Ovary (tissue), 9 donors: ENCODE measurements around the gene MYO5B. TPM values are rescaled to one million over a fixed set of nuclear protein-coding genes. Genes with fewer than 3 reads are reported as not detected.
"Not testable (repeated sequence)": the region's sequence is repeated elsewhere in the genome, so short reads cannot be mapped to it uniquely, and the experiment has no call there.

Experiments used
- DNase-seq, 5 donors: peaks; one replicate each; pipeline ENCODE4 v3.0.0-alpha.2; 2019 to 2020
- H3K27ac ChIP-seq, 2 donors: fragments of 200-600 bp; one replicate each; pipeline versions ENCODE4 v1.5.1 to v1.8.0; 2019 to 2022
- H3K27me3 ChIP-seq: fragments of 200-600 bp; one replicate; pipeline ENCODE4 v1.8.0; 2022
- H3K36me3 ChIP-seq: fragments of 200-600 bp; sonication (generic); one replicate; pipeline ENCODE4 v1.5.1; 2019
- H3K4me1 ChIP-seq: one replicate; pipeline ENCODE4 v1.8.1; 2013; ENCODE audit warnings: mild to moderate bottlenecking, moderate library complexity; ENCODE audit not compliant: insufficient read depth
- H3K4me3 ChIP-seq: fragments of 200-600 bp; sonication (generic); one replicate; pipeline ENCODE4 v1.5.1; 2017
- H3K9me3 ChIP-seq, 2 donors: fragments of 200-600 bp in 1 of 2; sonication (generic) in 1 of 2; one replicate each; pipeline versions ENCODE4 v1.5.1 to v1.8.1; 2013 to 2019; ENCODE audit warnings: mild to moderate bottlenecking in 1 of 2, moderate library complexity in 1 of 2
- CTCF ChIP-seq, 3 donors: fragments of 450-650 bp in 2 of 3; fragments of 200-600 bp in 1 of 3; IDR thresholded peaks; one replicate each; pipeline versions ENCODE4 v1.5.1 to v1.8.0; 2016 to 2022; ENCODE audit warnings: antibody characterized with exemption in 3 of 3, mild to moderate bottlenecking in 1 of 3
- EP300 ChIP-seq: sonication (generic); formaldehyde crosslinking; IDR thresholded peaks from one replicate; pipeline ENCODE4 v1.6.1; 2017; ENCODE audit warnings: antibody characterized with exemption
- POLR2A ChIP-seq: fragments of 450-650 bp; IDR thresholded peaks from one replicate; pipeline ENCODE4 v1.6.1; 2017; ENCODE audit warnings: antibody characterized with exemption, mild to moderate bottlenecking, moderate library complexity
- WGBS, 3 donors: extraction: QIAGEN DNeasy Blood & Tissue Kit in 1 of 3; methylation state at CpG; one replicate each; pipeline versions ENCODE4 v1.1.5 to v1.1.7; 2013 to 2017; 5-methylcytosine and 5-hydroxymethylcytosine counted together
- intact Hi-C, 4 donors: fragments of 100-400 bp; cut with DNase I; formaldehyde crosslinking; loops; one replicate each; pipeline versions ENCODE4 v1.11.0 to v1.15.1; 2022 to 2023
- polyA plus RNA-seq, 2 donors: library from polyadenylated mRNA; stranded (reverse); fragments of 200-250 nt in 1 of 2; fragments of 350-450 nt in 1 of 2; fragmentation: Illumina TruSeq in 1 of 2; extraction: RNeasy Lipid Tissue Mini Kit (QIAGEN cat#74804) in 1 of 2; gene quantifications; one replicate each; pipeline ENCODE4 v1.2.3, GENCODE V29; 2013 to 2014
- total RNA-seq, 7 donors: library from RNA; depleted of rRNA in 2 of 7; stranded (reverse); fragments of >200 nt in 2 of 7; fragmentation: NEBNext Ultra II Directional in 3 of 7; extraction: Animal tissue kit (Norgen Biotek cat#: 25700) in 3 of 7; gene quantifications; one replicate each; pipeline versions ENCODE4 v1.1.0 to v1.2.4, GENCODE V29; 2016 to 2023
- donor health status: DM: no; HTN: no; CAD: no; lungs with moderate emphysema.
- donor health status: DM: no; HTN: no; CAD: no.
- donor health status: Bipolar disorder and iron deficiency.
- donor health status: DM: yes; HTN: yes; CAD: no.
- donor health status: DM: no; HTN: no; CAD: no.
- donor health status: DM: yes; HTN: yes; CAD: no.

The MYO5B gene
- total and polyA plus RNA-seq, 9 donors, result 0.25 to 25.5 (median 1.5) TPM

- H3K4me1 ChIP-seq, result no peaks in the 10 kb centered on the region
- H3K36me3 ChIP-seq, result no peaks in the 10 kb centered on the region
- no peak overlapping the region for H3K27ac ChIP-seq
- no peak for TF ChIP-seq EP300
- no peak overlapping the region for H3K4me3 ChIP-seq
- WGBS, 3 donors, result 67 to 74% (median 71%) methylated on average over 4 of the region's 4 CpGs
- DNase-seq, result no peak
- intact Hi-C loops, result no loop called here
- H3K9me3 ChIP-seq, result no peaks in the 10 kb centered on the region
- H3K27me3 ChIP-seq, result no peaks in the 10 kb centered on the region
Observed at GRCh38 chr18:50231621-50232020, 36.7 kb upstream of the MYO5B start.

GRCh38 chr18:50220249-50220648 is 25.3 kb upstream of the MYO5B start:
- H3K9me3 ChIP-seq, H3K36me3 ChIP-seq, H3K27ac ChIP-seq, H3K4me1 ChIP-seq, H3K27me3 ChIP-seq, H3K4me3 ChIP-seq, intact Hi-C loops, DNase-seq: not testable (repeated sequence)
- WGBS, 3 donors, result 71 to 92% (median 72%) methylated on average over 4 of the region's 4 CpGs

- Histone ChIP-seq H3K4me1 (no peaks in the 10 kb centered on the region), H3K36me3 (no peaks in the 10 kb centered on the region), H3K4me3 (no peak overlapping the region), H3K27ac (no peak overlapping the region), H3K9me3 (no peaks in the 10 kb centered on the region), H3K27me3 (no peaks in the 10 kb centered on the region)
- WGBS, 3 donors, result 51 to 62% (median 60%) methylated on average over 7 of the region's 7 CpGs
- TF ChIP-seq POLR2A, result no peak
- TF ChIP-seq CTCF (IDR thresholded peaks at IDR 0.05), result no peak
- no peak for TF ChIP-seq EP300
- intact Hi-C loops, result no loop called here
- DNase-seq, result no peak
Observed at GRCh38 chr18:50218432-50219197, 23.7 kb upstream of the MYO5B start.

- 89 to 91% (median 90%) methylated on average over 4 of the region's 4 CpGs for WGBS, 3 donors
- intact Hi-C loops, result no loop called here
- no peak overlapping the region for H3K4me3 ChIP-seq
Observed at GRCh38 chr18:50209311-50209710, 14.4 kb upstream of the MYO5B start.

GRCh38 chr18:50207722-50208121 is 12.8 kb upstream of the MYO5B start:
- no peaks in the 10 kb centered on the region for H3K9me3 ChIP-seq
- H3K27ac ChIP-seq, result no peak overlapping the region
- H3K4me1 ChIP-seq, result no peaks in the 10 kb centered on the region
- intact Hi-C loops, result no loop called here
- no peak overlapping the region for H3K4me3 ChIP-seq
- no peaks in the 10 kb centered on the region for H3K36me3 ChIP-seq
- no peaks in the 10 kb centered on the region for H3K27me3 ChIP-seq
- 66 to 74% (median 67%) methylated on average over 1 of the region's 1 CpG for WGBS, 3 donors
- TF ChIP-seq CTCF (IDR thresholded peaks at IDR 0.05) (no peak), POLR2A (no peak), EP300 (no peak)
- no peak for DNase-seq

More at GRCh38 chr18:50209311-50209710, 14.4 kb upstream of the MYO5B start:
- DNase-seq, result no peak
- Histone ChIP-seq H3K4me1 (no peaks in the 10 kb centered on the region), H3K36me3 (no peaks in the 10 kb centered on the region), H3K27ac (no peak overlapping the region), H3K27me3 (no peaks in the 10 kb centered on the region), H3K9me3 (no peaks in the 10 kb centered on the region)
- TF ChIP-seq EP300, result no peak
- no peak for TF ChIP-seq CTCF (IDR thresholded peaks at IDR 0.05)
- no peak for TF ChIP-seq POLR2A
